Loucy (cell line): ENCODE measurements around the gene CIB2.

Experiments
- H2AFZ ChIP-seq: fragments of 200-600 bp; sonication (generic); 2 replicates; pipeline ENCODE4 v1.6.0; 2016; ENCODE audit warnings: antibody characterized with exemption, mild to moderate bottlenecking, low read length, moderate library complexity
- H3F3A ChIP-seq: fragments of 200-600 bp; 2 replicates; pipeline ENCODE4 v1.6.0; 2016; ENCODE audit warnings: antibody characterized with exemption, low read depth, mild to moderate bottlenecking
- H3K27me3 ChIP-seq: fragments of 200-600 bp; sonication (generic); 2 replicates; pipeline ENCODE4 v1.6.1; 2014; ENCODE audit warnings: low read length, mild to moderate bottlenecking; ENCODE audit not compliant: insufficient read depth, poor library complexity, severe bottlenecking
- H3K36me3 ChIP-seq: fragments of 200-600 bp; sonication (generic); 2 replicates; pipeline ENCODE4 v1.6.1; 2016; ENCODE audit warnings: low read length; ENCODE audit not compliant: insufficient read depth
- H3K4me1 ChIP-seq: fragments of 200-600 bp; sonication (generic); 2 replicates; pipeline ENCODE4 v1.5.1; 2014; ENCODE audit warnings: low read length, mild to moderate bottlenecking; ENCODE audit not compliant: insufficient read depth, poor library complexity, severe bottlenecking
- H3K4me2 ChIP-seq: fragments of 200-600 bp; sonication (generic); 2 replicates; pipeline ENCODE4 v1.6.0; 2014; ENCODE audit warnings: antibody characterized with exemption, low read length, low read depth, mild to moderate bottlenecking; ENCODE audit not compliant: poor library complexity, severe bottlenecking
- H3K4me3 ChIP-seq: fragments of 200-600 bp; sonication (generic); 2 replicates; pipeline ENCODE4 v1.5.1; 2014; ENCODE audit warnings: low read length, mild to moderate bottlenecking, mixed read lengths; ENCODE audit not compliant: poor library complexity, severe bottlenecking
- H3K79me2 ChIP-seq: fragments of 200-600 bp; sonication (generic); 2 replicates; pipeline ENCODE4 v1.6.1; 2014; ENCODE audit warnings: low read length; ENCODE audit not compliant: insufficient read depth
- H3K9ac ChIP-seq: fragments of 200-600 bp; sonication (generic); 2 replicates; pipeline ENCODE4 v1.6.0; 2014; ENCODE audit warnings: mild to moderate bottlenecking, low read depth, low read length, moderate library complexity; ENCODE audit not compliant: poor library complexity, severe bottlenecking
- H3K9me2 ChIP-seq: fragments of 200-600 bp; sonication (generic); replicated peaks from 2 replicates; pipeline ENCODE4 v1.6.1; 2016; ENCODE audit warnings: low read depth, low read length, mixed read lengths
- H3K9me3 ChIP-seq: fragments of 200-600 bp; sonication (generic); 2 replicates; pipeline ENCODE4 v1.6.1; 2014; ENCODE audit warnings: mild to moderate bottlenecking, antibody characterized with exemption, low read length, low read depth; ENCODE audit not compliant: insufficient read depth
- H4K20me1 ChIP-seq: fragments of 200-600 bp; sonication (generic); 2 replicates; pipeline ENCODE4 v1.6.0; 2014; ENCODE audit warnings: antibody characterized with exemption, low read length, mild to moderate bottlenecking; ENCODE audit not compliant: insufficient read depth, poor library complexity, severe bottlenecking
- CTCF ChIP-seq: fragments of 200-600 bp; sonication (generic); conservative IDR thresholded peaks from 2 replicates; pipeline ENCODE4 v1.5.1; 2014; ENCODE audit warnings: mild to moderate bottlenecking, antibody characterized with exemption, low read length
- EZH2phosphoT487 ChIP-seq: fragments of 200-600 bp; IDR thresholded peaks from 2 replicates; pipeline ENCODE4 v1.6.1; 2018; ENCODE audit warnings: antibody characterized with exemption, mild to moderate bottlenecking, moderate library complexity, borderline replicate concordance

The CIB2 gene

GRCh38 chr15:78130466-78131294 is 565 bp downstream of the CIB2 start:
- H3K36me3 ChIP-seq = no peaks in the 10 kb centered on the region
- H4K20me1 ChIP-seq = no peaks in the 10 kb centered on the region
- H3K4me1 ChIP-seq = peaks cover 17% of the 10 kb centered on the region
- no peaks in the 10 kb centered on the region for H3K27me3 ChIP-seq
- H3K9me3 ChIP-seq = no peaks in the 10 kb centered on the region
- no peak overlapping the region for H3K9ac ChIP-seq
- no peaks in the 10 kb centered on the region for H3K79me2 ChIP-seq
- no peaks in the 10 kb centered on the region for H3K9me2 ChIP-seq
- H2AFZ ChIP-seq = no peak overlapping the region
- no peak overlapping the region for H3K4me2 ChIP-seq
- peaks cover 7% of the 10 kb centered on the region; the same call in 1 of the 2 replicates for H3F3A ChIP-seq
- no peak overlapping the region for H3K4me3 ChIP-seq
- TF ChIP-seq CTCF (no peak), EZH2phosphoT487 (no peak)

GRCh38 chr15:78129751-78130287 is 1.4 kb downstream of the CIB2 start:
- Histone ChIP-seq H3K9ac (no peak overlapping the region), H2AFZ (no peak overlapping the region; the same call in 1 of the 2 replicates), H3K9me3 (no peaks in the 10 kb centered on the region), H3K4me1 (peaks cover 17% of the 10 kb centered on the region), H3K79me2 (no peaks in the 10 kb centered on the region), H3K36me3 (no peaks in the 10 kb centered on the region), H3F3A (peaks cover 7% of the 10 kb centered on the region; the same call in 1 of the 2 replicates), H3K9me2 (no peaks in the 10 kb centered on the region), H3K4me3 (no peak overlapping the region), H4K20me1 (no peaks in the 10 kb centered on the region), H3K4me2 (no peak overlapping the region), H3K27me3 (no peaks in the 10 kb centered on the region)
- TF ChIP-seq CTCF = no peak
- no peak for TF ChIP-seq EZH2phosphoT487

GRCh38 chr15:78129077-78129750 is 2.0 kb downstream of the CIB2 start:
- H3K4me3 ChIP-seq = no peak overlapping the region
- H3K36me3 ChIP-seq = no peaks in the 10 kb centered on the region
- no peaks in the 10 kb centered on the region for H3K27me3 ChIP-seq
- peaks cover 7% of the 10 kb centered on the region; the same call in 1 of the 2 replicates for H3F3A ChIP-seq
- no peaks in the 10 kb centered on the region for H4K20me1 ChIP-seq
- TF ChIP-seq CTCF (no peak), EZH2phosphoT487 (no peak)
- H3K9me3 ChIP-seq = no peaks in the 10 kb centered on the region
- no peak overlapping the region for H3K4me2 ChIP-seq
- no peaks in the 10 kb centered on the region for H3K79me2 ChIP-seq
- no peak overlapping the region for H2AFZ ChIP-seq
- H3K9me2 ChIP-seq = no peaks in the 10 kb centered on the region
- H3K4me1 ChIP-seq = peaks cover 17% of the 10 kb centered on the region
- H3K9ac ChIP-seq = no peak overlapping the region
